Middle frontal gyrus (tissue), 1 donor: ENCODE results near the gene PNPLA1.
A peak's percentile ranks its signal among the peaks of the same experiment; 100 is the strongest.

ENCODE experiments used
- DNase-seq: peaks from one replicate; pipeline ENCODE4 v3.0.0-alpha.2; 2015; ENCODE audit warnings: low spot score; ENCODE audit errors: extremely low spot score

PNPLA1 gene

GRCh38 chr6:36314221-36315014 is 44.6 kb downstream of the PNPLA1 start:
- DNase-seq = no peak

- DNase-seq = no peak
Observed at GRCh38 chr6:36315921-36316320, 46.1 kb downstream of the PNPLA1 start.

- no peak for DNase-seq
Observed at GRCh38 chr6:36317623-36318022, 47.8 kb downstream of the PNPLA1 start.

GRCh38 chr6:36318690-36319435 is 49.0 kb downstream of the PNPLA1 start:
- DNase-seq = no peak

GRCh38 chr6:36319436-36319762 is 49.5 kb downstream of the PNPLA1 start:
- DNase-seq = no peak

GRCh38 chr6:36319821-36320220 is 50.0 kb downstream of the PNPLA1 start:
- no peak for DNase-seq

- DNase-seq = no peak
Observed at GRCh38 chr6:36320475-36320874, 50.6 kb downstream of the PNPLA1 start.

GRCh38 chr6:36322591-36322990 is 52.7 kb downstream of the PNPLA1 start:
- DNase-seq = no peak

- no peak for DNase-seq
Observed at GRCh38 chr6:36323062-36323461, 53.2 kb downstream of the PNPLA1 start.

- DNase-seq = no peak
Observed at GRCh38 chr6:36324191-36324590, 54.3 kb downstream of the PNPLA1 start.

- no peak for DNase-seq
Observed at GRCh38 chr6:36324715-36325114, 54.9 kb downstream of the PNPLA1 start.

GRCh38 chr6:36326356-36326995 is 56.6 kb downstream of the PNPLA1 start:
- DNase-seq = no peak

GRCh38 chr6:36327226-36327918 is 57.5 kb downstream of the PNPLA1 start:
- no peak for DNase-seq

GRCh38 chr6:36327919-36328236 is 58.0 kb downstream of the PNPLA1 start:
- no peak for DNase-seq

- DNase-seq = no peak
Observed at GRCh38 chr6:36328600-36328999, 58.7 kb downstream of the PNPLA1 start.

- no peak for DNase-seq
Observed at GRCh38 chr6:36329798-36330291, 60.0 kb downstream of the PNPLA1 start.

GRCh38 chr6:36330366-36330765 is 60.5 kb downstream of the PNPLA1 start:
- no peak for DNase-seq

GRCh38 chr6:36331381-36331780 is 61.5 kb downstream of the PNPLA1 start:
- no peak for DNase-seq

- no peak for DNase-seq
Observed at GRCh38 chr6:36333171-36333895, 63.5 kb downstream of the PNPLA1 start.

- DNase-seq = peak; percentile 39
Observed at GRCh38 chr6:36333931-36334725, 64.3 kb downstream of the PNPLA1 start.
